GM10266 (cell line): ENCODE measurements around the gene PHAX.

Source experiments
- DNase-seq: peaks from one replicate; pipeline ENCODE4 v3.0.0; 2012; ENCODE audit errors: extremely low spot score
- TF ChIP-seq, protein P1 (sequence below): IDR thresholded peaks from 2 replicates; pipeline ENCODE4 v1.5.1; 2012; ENCODE audit warnings: mild to moderate bottlenecking, low read depth; ENCODE audit not compliant: control insufficient read depth, insufficient read depth; ENCODE audit errors: missing control alignments

The PHAX gene

DNA sequence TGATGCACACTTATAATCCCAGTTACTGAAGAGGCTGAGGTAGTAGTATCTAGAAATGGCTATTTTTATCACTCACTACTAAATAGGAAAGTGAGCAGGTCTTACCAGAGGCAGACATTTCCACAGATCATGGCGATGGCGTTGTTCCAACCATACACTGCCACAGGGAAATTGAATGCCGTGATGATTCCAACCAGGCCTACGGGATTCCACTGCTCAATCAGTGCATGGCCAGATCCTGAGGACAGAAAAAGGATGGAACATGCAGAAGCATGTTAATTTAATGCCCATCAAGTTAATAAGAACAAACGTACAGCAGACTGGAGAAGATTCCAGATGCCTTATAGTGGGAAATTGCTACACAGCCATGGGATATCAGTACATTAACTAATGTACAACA lies 23.8 kb upstream of the PHAX start:
- TF ChIP-seq, protein P1, sequence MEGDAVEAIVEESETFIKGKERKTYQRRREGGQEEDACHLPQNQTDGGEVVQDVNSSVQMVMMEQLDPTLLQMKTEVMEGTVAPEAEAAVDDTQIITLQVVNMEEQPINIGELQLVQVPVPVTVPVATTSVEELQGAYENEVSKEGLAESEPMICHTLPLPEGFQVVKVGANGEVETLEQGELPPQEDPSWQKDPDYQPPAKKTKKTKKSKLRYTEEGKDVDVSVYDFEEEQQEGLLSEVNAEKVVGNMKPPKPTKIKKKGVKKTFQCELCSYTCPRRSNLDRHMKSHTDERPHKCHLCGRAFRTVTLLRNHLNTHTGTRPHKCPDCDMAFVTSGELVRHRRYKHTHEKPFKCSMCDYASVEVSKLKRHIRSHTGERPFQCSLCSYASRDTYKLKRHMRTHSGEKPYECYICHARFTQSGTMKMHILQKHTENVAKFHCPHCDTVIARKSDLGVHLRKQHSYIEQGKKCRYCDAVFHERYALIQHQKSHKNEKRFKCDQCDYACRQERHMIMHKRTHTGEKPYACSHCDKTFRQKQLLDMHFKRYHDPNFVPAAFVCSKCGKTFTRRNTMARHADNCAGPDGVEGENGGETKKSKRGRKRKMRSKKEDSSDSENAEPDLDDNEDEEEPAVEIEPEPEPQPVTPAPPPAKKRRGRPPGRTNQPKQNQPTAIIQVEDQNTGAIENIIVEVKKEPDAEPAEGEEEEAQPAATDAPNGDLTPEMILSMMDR = no peak
- DNase-seq = no peak

DNA sequence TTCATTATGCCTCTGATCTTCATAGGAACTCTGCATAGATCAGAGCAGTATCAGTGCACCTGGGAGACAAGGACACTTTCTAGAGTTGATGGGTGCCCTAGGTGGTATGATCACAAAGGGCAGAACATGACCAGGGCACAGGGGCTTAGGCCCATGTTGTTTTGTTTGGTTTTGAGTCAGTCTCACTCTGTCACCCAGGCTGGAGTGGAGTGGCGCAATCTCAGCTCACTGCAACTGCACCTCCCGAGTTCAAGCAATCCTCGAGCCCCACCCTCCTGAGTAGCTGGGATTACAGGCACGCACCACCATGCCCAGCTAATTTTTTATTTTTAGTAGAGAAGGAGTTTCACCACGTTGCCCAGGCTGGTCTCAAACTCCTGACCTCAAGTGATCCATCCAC lies 23.3 kb upstream of the PHAX start:
- DNase-seq = no peak
- TF ChIP-seq, protein P1 = no peak

DNA sequence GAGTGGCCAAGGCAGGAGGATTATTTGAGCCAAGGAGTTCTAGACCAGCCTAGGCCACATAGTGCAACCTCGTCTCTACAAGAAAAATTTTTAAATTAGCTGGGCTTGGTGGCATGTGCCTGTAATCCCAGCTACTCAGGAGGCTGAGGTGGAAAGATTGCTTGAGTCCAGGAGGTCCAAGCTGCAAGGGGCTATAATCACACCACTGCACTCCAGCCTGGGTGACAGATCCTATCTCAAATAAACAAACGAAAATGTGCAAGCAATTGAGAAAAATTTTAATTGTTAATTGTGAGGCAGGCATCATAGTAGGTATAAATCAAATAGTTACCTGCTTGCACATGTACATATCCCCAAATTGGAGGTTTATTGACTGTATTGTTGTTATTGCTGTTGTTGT lies 21.0 kb upstream of the PHAX start:
- no peak for DNase-seq
- TF ChIP-seq, protein P1 = no peak

DNA sequence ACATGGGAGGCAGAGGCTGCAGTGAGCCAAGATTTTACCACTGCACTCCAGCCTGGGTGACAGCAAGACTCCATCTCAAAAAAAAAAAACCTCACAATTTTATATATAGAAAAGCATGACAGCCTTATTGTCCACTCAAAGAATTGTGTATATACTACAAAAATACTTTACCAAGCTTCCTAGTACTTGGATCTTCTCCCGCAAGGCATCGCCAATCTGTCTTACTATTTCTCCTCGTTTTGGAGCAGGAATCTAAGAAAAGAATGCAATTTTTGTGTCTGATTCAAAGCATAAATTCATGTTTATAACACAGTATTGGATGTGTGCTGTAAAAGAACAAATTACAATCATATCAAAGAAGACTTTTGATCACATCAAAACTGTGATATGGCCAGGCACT lies 17.0 kb upstream of the PHAX start:
- no peak for DNase-seq
- TF ChIP-seq, protein P1 = no peak

DNA sequence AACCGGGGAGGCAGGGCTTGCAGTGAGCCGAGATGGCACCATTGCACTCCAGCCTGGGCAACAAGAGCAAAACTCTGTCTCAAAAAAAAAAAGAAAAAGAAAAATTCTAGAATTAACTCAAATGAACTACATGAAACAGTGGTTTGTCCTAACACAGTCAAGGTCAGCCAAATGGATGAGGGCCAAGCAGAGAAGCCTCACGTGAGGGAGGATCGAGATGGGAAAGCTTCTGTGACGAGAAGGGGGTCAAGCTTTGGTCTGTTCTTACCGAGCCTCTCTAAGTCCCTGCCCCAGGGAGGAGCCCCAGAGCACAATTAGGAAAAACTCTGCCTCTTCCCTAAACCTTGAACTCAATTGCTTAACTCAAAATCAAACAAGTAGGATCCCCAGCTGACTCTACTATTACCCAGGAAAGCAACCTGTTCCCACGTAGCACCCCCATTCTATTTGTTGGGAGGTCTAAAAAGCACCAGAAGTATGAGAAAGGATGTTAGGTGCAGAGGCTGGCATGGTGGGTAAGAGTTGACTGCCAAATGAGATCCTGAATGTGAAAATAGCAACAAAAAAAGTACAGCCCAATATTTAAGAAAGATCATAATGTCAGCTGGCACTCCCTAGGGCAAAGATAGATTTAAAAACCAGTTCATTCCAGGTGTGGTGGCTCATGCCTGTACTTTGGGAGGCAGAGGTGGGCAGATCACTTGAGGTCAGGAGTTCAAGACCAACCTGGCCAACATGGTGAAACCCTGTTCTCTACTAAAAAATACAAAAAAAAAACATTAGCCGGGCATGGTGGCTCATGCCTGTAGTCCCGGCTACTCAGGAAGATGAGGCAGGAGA lies 13.0 kb upstream of the PHAX start:
- no peak for DNase-seq
- TF ChIP-seq, protein P1 = no peak

DNA sequence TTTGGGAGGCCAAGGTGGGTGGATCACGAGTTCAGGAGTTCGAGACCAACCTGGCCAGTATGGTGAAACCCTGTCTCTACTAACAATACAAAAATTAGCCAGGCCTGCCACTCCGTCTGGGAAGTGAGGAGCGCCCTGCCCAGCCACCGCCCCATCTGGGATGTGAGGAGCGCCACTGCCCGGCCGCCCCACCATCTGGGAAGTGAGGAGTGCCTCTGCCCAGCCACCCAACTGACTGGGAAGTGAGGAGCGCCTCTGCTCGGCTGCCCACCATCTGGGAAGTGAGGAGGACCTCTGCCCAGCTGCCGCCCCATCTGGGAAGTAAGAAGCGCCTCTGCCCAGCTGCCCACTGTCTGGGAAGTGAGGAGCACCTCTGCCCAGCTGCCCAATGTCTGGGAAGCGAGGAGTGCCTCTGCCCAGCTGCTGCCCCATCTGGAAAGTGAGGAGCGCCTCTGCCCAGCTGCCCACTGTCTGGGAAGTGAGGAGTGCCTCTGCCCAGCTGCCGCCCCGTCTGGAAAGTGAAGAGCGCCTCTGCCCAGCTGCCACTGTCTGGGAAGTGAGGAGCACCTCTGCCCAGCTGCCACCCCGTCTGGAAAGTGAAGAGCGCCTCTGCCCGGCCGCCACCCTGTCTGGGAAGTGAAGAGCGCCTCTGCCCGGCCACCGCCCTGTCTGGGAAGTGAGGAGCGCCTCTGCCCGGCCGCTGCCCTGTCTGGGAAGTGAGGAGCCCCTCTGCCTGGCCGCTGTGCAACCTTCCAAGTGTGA lies 11.0 kb upstream of the PHAX start:
- TF ChIP-seq, protein P1 = no peak
- no peak for DNase-seq

DNA sequence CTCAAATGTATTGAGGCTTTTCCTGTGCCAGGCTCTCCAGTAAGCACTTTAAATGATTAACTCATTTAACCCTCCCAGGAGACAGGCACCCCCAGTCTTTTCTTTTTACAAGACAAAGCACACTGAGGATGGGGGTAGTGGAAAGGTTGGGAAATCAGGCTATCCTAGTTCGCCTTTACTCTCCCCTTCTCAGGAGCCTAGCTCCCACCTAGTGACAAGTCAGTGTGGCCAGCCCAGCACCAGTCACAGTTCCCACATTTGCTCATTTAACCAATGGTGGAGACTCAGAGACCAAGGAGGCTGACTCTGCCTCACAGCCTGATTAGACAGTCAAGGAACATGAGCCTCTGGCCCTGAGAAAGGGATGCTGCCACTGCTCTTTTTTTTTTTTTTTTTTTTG lies 9.2 kb upstream of the PHAX start:
- no peak for DNase-seq
- TF ChIP-seq, protein P1 = no peak
